Transverse colon (tissue), 4 donors: ENCODE results near the gene SRMS.

Experiments
- EP300 ChIP-seq: sonication (generic); formaldehyde crosslinking; IDR thresholded peaks from one replicate; pipeline ENCODE4 v1.6.1; 2017; ENCODE audit warnings: antibody characterized with exemption, low read depth
- POLR2A ChIP-seq: fragments of 450-650 bp; IDR thresholded peaks from one replicate; pipeline ENCODE4 v1.6.1; 2016; ENCODE audit warnings: antibody characterized with exemption, mild to moderate bottlenecking, moderate library complexity
- POLR2AphosphoS5 ChIP-seq, 3 donors: sonication (generic); formaldehyde crosslinking; IDR thresholded peaks; one replicate each; pipeline ENCODE4 v1.6.1; 2016; ENCODE audit warnings: antibody characterized with exemption in 3 of 3
- TF ChIP-seq, protein P1 (sequence below), 5 experiments: fragments of 200-600 bp in 3 of 5; fragments of 450-650 bp in 2 of 5; sonication (generic) in 3 of 5; IDR thresholded peaks; 1 replicate in 2 of 5; 2 replicates in 3 of 5; pipeline ENCODE4 v1.5.1; 2016 to 2017; ENCODE audit warnings: antibody characterized with exemption in 5 of 5, inconsistent platforms in 3 of 5, mild to moderate bottlenecking in 2 of 5, moderate library complexity in 1 of 5

GRCh38 chr20:63536997-63537524, 10.5 kb downstream of the SRMS start, which contains the start of gene PTK6:
- TF ChIP-seq, protein P1, sequence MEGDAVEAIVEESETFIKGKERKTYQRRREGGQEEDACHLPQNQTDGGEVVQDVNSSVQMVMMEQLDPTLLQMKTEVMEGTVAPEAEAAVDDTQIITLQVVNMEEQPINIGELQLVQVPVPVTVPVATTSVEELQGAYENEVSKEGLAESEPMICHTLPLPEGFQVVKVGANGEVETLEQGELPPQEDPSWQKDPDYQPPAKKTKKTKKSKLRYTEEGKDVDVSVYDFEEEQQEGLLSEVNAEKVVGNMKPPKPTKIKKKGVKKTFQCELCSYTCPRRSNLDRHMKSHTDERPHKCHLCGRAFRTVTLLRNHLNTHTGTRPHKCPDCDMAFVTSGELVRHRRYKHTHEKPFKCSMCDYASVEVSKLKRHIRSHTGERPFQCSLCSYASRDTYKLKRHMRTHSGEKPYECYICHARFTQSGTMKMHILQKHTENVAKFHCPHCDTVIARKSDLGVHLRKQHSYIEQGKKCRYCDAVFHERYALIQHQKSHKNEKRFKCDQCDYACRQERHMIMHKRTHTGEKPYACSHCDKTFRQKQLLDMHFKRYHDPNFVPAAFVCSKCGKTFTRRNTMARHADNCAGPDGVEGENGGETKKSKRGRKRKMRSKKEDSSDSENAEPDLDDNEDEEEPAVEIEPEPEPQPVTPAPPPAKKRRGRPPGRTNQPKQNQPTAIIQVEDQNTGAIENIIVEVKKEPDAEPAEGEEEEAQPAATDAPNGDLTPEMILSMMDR (IDR thresholded peaks at IDR 0.05): no peak
- TF ChIP-seq POLR2AphosphoS5 (IDR thresholded peaks at IDR 0.05) (peak; percentile 43 to 89 (median 85)), POLR2A (no peak), EP300 (no peak)
